Testis (tissue), 3 donors: ENCODE results near the gene QSOX2. TPM values are rescaled to one million over a fixed set of nuclear protein-coding genes. Genes with fewer than 3 reads are reported as not detected.

Source experiments
- DNase-seq: peaks from one replicate; pipeline ENCODE4 v3.0.0-alpha.2; 2019
- H3K27ac ChIP-seq, 2 donors: fragments of 200-600 bp; sonication (generic); one replicate each; pipeline ENCODE4 v1.5.1; 2019
- H3K27me3 ChIP-seq: fragments of 200-600 bp; sonication (generic); one replicate; pipeline ENCODE4 v1.5.1; 2019
- H3K36me3 ChIP-seq: fragments of 200-600 bp; sonication (generic); one replicate; pipeline ENCODE4 v1.5.1; 2017; ENCODE audit warnings: low read depth; ENCODE audit errors: missing control alignments
- H3K4me1 ChIP-seq: fragments of 200-600 bp; sonication (generic); one replicate; pipeline ENCODE4 v1.5.1; 2019
- H3K4me3 ChIP-seq, 2 donors: fragments of 200-600 bp; sonication (generic); one replicate each; pipeline ENCODE4 v1.5.1; 2017 to 2019
- H3K9me3 ChIP-seq: fragments of 200-600 bp; sonication (generic); one replicate; pipeline ENCODE4 v1.5.1; 2017
- CTCF ChIP-seq, 3 experiments: fragments of 450-650 bp in 2 of 3; fragments of 200-600 bp in 1 of 3; sonication (generic) in 1 of 3; IDR thresholded peaks; one replicate each; pipeline ENCODE4 v1.5.1; 2016 to 2019; ENCODE audit warnings: antibody characterized with exemption in 3 of 3, mild to moderate bottlenecking in 2 of 3, moderate library complexity in 1 of 3
- POLR2A ChIP-seq: fragments of 450-650 bp; IDR thresholded peaks from one replicate; pipeline ENCODE4 v1.6.1; 2017; ENCODE audit warnings: antibody characterized with exemption, mild to moderate bottlenecking, moderate library complexity
- WGBS, 2 donors: methylation state at CpG; one replicate each; pipeline ENCODE4 v1.1.5; 2018; 5-methylcytosine and 5-hydroxymethylcytosine counted together
- intact Hi-C: fragments of 100-400 bp; cut with DNase I; formaldehyde crosslinking; loops from one replicate; pipeline ENCODE4 v1.15.1; 2023; ENCODE audit warnings: low total_unique reads
- polyA plus RNA-seq: library from polyadenylated mRNA; stranded (reverse); fragments of 350-450 nt; fragmentation: Illumina TruSeq; extraction: RNeasy Lipid Tissue Mini Kit (QIAGEN cat#74804); gene quantifications from one replicate; pipeline ENCODE4 v1.2.3, GENCODE V29; 2014; ENCODE audit warnings: low read depth, low replicate concordance; ENCODE audit not compliant: insufficient read depth
- total RNA-seq, 2 donors: library from RNA; depleted of rRNA; stranded (reverse); fragments of >200 nt; gene quantifications; one replicate each; pipeline ENCODE4 v1.2.3, GENCODE V29; 2016

Gene QSOX2
- total and polyA plus RNA-seq, 3 donors from 2014 or later, result 22.1 to 23.3 (median 22.6) TPM

GRCh38 chr9:136282272-136282861 lies 36.8 kb upstream of the QSOX2 start:
- intact Hi-C loops, result no loop called here
- Histone ChIP-seq H3K4me1 (peaks cover 4% of the 10 kb centered on the region), H3K27ac (no peak overlapping the region), H3K36me3 (no peaks in the 10 kb centered on the region), H3K4me3 (no peak overlapping the region), H3K27me3 (no peaks in the 10 kb centered on the region), H3K9me3 (no peaks in the 10 kb centered on the region)
- WGBS, 2 donors, result 81 to 90% methylated on average over 4 to 14 of the region's 14 CpGs
- DNase-seq, result no peak
- TF ChIP-seq CTCF (IDR thresholded peaks at IDR 0.05) (no peak), POLR2A (no peak)

- intact Hi-C loops, result no loop called here
- 88 to 89% methylated on average over 7 to 39 of the region's 39 CpGs for WGBS, 2 donors
- H3K4me1 ChIP-seq, result peaks cover 4% of the 10 kb centered on the region
Observed at GRCh38 chr9:136281421-136282271, 36.0 kb upstream of the QSOX2 start.

GRCh38 chr9:136280535-136281315 lies 35.1 kb upstream of the QSOX2 start:
- H3K27me3 ChIP-seq, result no peaks in the 10 kb centered on the region
- intact Hi-C loops, result no loop called here
- no peak for TF ChIP-seq CTCF (IDR thresholded peaks at IDR 0.05)
- no peak for TF ChIP-seq POLR2A

More at GRCh38 chr9:136281421-136282271, 36.0 kb upstream of the QSOX2 start:
- H3K9me3 ChIP-seq, result no peaks in the 10 kb centered on the region
- no peaks in the 10 kb centered on the region for H3K27me3 ChIP-seq
- H3K36me3 ChIP-seq, result no peaks in the 10 kb centered on the region
- TF ChIP-seq CTCF (IDR thresholded peaks at IDR 0.05) (no peak), POLR2A (no peak)
- no peak for DNase-seq
- H3K27ac ChIP-seq, result no peak overlapping the region
- no peak overlapping the region for H3K4me3 ChIP-seq

DNA sequence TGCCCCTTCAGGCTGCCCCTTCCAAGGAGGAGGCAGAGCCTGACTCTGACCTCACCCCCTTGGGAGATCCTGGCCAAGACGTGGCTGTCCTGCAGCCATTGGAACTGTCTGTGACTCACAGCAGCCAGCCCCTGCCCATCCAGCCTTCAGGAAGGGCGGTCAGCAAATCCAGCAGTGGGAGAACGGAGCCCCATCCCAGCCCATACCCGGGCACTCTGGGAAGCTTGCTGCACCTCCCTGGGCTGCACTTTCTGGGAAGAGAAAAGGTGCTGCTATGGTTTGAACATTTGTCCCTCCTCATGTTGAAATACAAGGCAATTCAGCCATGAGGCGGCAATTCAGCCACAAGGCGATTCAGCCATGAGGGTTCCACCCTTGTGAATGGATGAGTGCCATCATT lies 33.9 kb upstream of the QSOX2 start:
- peaks cover 4% of the 10 kb centered on the region for H3K4me1 ChIP-seq
- H3K27me3 ChIP-seq, result no peaks in the 10 kb centered on the region
- TF ChIP-seq POLR2A (no peak), CTCF (IDR thresholded peaks at IDR 0.05) (no peak)
- no peaks in the 10 kb centered on the region for H3K9me3 ChIP-seq
- H3K4me3 ChIP-seq, result no peak overlapping the region
- no peaks in the 10 kb centered on the region for H3K36me3 ChIP-seq
- WGBS, 2 donors, result 81 to 88% methylated on average over 3 to 6 of the region's 6 CpGs
- DNase-seq, result no peak
- intact Hi-C loops, result no loop called here
- no peak overlapping the region for H3K27ac ChIP-seq

More at GRCh38 chr9:136280535-136281315, 35.1 kb upstream of the QSOX2 start:
- Histone ChIP-seq H3K9me3 (no peaks in the 10 kb centered on the region), H3K36me3 (no peaks in the 10 kb centered on the region), H3K4me3 (no peak overlapping the region), H3K4me1 (peaks cover 4% of the 10 kb centered on the region), H3K27ac (no peak overlapping the region)
- WGBS, 2 donors, result 90% methylated on average over 12 to 16 of the region's 16 CpGs
- DNase-seq, result no peak
